GM12891 (cell line): Measurements from ENCODE around the gene ZFYVE19.

Experiments used
- DNase-seq: peaks from one replicate; pipeline ENCODE4 v3.0.0; 2011; ENCODE audit warnings: low spot score; ENCODE audit not compliant: insufficient read length
- FAIRE-seq: peaks from 2 replicates; lab custom pipeline; 2011; peaks lifted over from hg19 to GRCh38; lab: Jason Lieb, UNC
- PAX5 ChIP-seq: IDR thresholded peaks from 2 replicates; pipeline ENCODE4 v1.6.1; 2011; ENCODE audit warnings: low read length, moderate library complexity, mild to moderate bottlenecking; ENCODE audit not compliant: insufficient read depth, severe bottlenecking
- POLR2A ChIP-seq: IDR thresholded peaks from 2 replicates; pipeline ENCODE4 v1.6.1; 2011; ENCODE audit warnings: low read depth, low read length, control low read depth
- POLR2AphosphoS5 ChIP-seq: IDR thresholded peaks from 2 replicates; pipeline ENCODE4 v1.6.1; 2011; ENCODE audit warnings: low read depth, low read length, control low read depth
- POU2F2 ChIP-seq: IDR thresholded peaks from 2 replicates; pipeline ENCODE4 v1.6.1; 2011; ENCODE audit warnings: low read depth, mild to moderate bottlenecking, control low read depth, low read length, moderate library complexity
- SPI1 ChIP-seq: IDR thresholded peaks from 2 replicates; pipeline ENCODE4 v1.6.1; 2011; ENCODE audit warnings: low read depth, low read length, control low read depth
- TAF1 ChIP-seq: IDR thresholded peaks from 2 replicates; pipeline ENCODE4 v1.6.1; 2011; ENCODE audit warnings: low read depth, low read length, control low read depth

Gene ZFYVE19

DNA sequence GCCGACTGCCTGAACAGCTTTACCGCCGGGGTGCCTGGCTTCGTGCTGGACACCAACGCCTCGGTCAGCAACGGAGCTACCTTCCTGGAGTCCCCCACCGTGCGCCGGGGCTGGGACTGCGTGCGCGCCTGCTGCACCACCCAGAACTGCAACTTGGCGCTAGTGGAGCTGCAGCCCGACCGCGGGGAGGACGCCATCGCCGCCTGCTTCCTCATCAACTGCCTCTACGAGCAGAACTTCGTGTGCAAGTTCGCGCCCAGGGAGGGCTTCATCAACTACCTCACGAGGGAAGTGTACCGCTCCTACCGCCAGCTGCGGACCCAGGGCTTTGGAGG lies 37.8 kb downstream of the ZFYVE19 start:
- DNase-seq, result peak; percentile 54
- peak; percentile 88 for FAIRE-seq
- TF ChIP-seq PAX5 (no peak), TAF1 (no peak), POU2F2 (no peak), POLR2A (no peak), POLR2AphosphoS5 (no peak), SPI1 (no peak)

DNA sequence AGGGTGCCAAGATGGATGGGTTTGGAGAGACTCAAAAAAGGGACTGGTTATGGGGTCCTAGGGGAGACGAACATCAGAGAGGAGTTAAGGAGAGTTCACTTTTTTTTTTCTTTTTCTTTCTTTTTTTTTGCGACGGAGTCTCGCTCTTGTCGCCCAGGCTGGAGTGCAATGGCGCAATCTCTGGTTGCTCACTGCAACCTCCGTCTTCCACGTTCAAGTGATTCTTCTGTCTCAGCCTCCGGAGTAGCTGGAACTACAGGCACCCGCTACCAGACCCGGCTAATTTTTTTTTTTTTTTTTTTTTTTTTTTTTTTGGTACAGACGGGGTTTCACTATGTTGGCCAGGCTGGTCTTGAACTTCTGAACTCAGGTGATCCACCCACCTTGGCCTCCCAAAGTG lies 38.1 kb downstream of the ZFYVE19 start:
- FAIRE-seq (no peak), DNase-seq (no peak)
- TF ChIP-seq SPI1, result no peak
- no peak for TF ChIP-seq POLR2AphosphoS5
- no peak for TF ChIP-seq TAF1
- no peak for TF ChIP-seq POLR2A
- no peak for TF ChIP-seq PAX5
- no peak for TF ChIP-seq POU2F2

DNA sequence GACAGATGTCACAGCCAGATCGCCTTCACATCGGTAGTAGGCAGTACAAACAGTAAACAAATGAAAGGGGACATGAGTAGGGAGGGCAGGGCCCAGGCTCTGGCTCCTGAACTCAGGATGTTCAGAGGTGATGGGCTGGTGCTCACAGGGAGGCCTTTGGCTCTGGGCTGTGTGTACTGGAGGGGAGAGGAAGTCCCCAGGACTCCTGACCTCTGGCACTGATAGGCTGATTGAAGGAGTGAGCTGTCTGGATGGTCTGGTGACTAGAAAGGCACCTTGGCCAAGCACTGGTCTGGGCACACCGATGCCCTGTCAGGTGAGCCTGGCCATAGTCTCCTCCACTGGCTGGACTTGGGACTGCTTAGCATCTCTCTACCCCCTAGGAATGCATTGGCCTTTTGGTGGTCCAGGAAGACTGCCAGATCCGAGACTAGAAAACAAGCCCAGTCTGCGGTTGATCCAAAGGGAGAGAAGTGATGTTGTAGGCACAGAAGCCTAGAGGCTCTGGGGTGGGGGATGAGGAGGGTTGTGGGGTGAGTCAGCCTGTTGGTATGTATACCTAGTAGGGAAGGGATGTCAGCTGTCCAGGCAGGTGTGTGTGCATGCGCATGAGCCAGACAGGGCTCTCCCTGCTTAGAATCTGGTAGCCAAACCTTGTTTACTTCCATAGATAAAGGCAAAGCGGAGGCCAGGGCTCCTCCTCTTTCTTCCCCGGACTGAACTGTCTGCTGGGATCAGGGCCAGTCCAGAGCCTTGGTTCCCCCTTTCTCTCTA lies 38.8 kb downstream of the ZFYVE19 start:
- FAIRE-seq, result no peak
- TF ChIP-seq POU2F2 (no peak), SPI1 (0 out of 2 replicates have a peak, but pooled peaks have one; percentile 17), TAF1 (no peak)
- DNase-seq, result no peak

DNA sequence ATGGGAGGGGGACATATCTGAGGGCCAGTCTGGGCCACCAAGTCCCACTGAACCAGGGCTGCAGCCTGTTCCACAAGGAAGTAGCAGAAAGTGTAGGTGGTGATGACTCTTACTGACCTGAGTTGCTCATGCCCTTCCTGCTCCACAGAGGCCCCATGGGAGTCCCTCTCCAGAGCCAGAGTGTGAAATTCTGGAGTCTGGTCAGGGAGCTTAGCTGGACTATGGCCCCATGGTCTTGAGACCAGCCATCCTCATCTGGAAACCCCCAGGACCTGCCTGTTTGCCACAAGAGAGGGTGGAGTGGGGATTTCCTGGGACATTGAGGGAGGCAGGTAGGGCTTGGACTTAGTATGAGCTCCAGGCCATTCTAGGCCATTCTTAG lies 39.9 kb downstream of the ZFYVE19 start:
- FAIRE-seq (no peak), DNase-seq (no peak)

DNA sequence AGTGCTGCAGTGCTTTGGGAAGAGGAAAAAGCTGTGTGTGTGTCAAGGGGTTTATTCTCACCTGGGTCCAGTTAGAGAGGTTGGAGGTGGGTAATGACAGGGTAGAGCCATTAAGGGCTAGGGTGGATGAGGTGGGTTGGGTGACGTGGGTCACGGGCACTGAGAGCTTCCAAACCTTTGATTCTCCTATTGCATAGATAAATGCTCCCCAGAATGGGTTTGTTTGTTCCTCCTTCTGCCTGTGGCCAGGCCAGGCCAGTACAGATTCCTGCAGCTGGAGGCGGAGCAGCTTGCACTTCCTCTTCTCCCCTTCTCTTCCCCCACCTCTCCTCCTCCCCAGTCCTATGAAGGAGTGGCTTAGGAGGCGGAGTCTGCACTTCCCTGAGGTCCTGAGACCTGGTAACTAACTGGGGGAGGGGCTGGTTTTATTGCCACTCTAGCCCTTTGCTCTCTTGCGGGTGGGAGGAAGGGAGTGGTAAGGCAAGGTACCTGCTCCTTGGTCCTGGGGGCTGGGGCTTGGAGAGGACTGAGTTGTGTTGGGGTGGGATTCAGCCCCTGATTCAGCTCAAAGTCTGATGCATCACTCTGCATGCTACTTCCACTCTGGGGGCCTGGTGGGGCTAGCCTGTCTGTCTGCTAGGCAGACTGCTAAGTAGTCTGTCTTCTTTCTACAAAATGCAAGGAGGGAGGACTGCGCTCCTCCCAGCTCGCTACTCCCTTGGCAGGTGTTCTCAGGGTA lies 40.5 kb downstream of the ZFYVE19 start:
- TF ChIP-seq SPI1 (peak; percentile 96), POLR2AphosphoS5 (no peak), TAF1 (0 out of 2 replicates have a peak, but pooled peaks have one; percentile 7)
- FAIRE-seq, result peak; percentile 92
- peak; percentile 62 for DNase-seq

More for the DNA sequence above, 39.9 kb downstream of the ZFYVE19 start:
- TF ChIP-seq TAF1 (no peak), PAX5 (no peak), POU2F2 (no peak), POLR2AphosphoS5 (no peak), SPI1 (no peak), POLR2A (no peak)

DNA sequence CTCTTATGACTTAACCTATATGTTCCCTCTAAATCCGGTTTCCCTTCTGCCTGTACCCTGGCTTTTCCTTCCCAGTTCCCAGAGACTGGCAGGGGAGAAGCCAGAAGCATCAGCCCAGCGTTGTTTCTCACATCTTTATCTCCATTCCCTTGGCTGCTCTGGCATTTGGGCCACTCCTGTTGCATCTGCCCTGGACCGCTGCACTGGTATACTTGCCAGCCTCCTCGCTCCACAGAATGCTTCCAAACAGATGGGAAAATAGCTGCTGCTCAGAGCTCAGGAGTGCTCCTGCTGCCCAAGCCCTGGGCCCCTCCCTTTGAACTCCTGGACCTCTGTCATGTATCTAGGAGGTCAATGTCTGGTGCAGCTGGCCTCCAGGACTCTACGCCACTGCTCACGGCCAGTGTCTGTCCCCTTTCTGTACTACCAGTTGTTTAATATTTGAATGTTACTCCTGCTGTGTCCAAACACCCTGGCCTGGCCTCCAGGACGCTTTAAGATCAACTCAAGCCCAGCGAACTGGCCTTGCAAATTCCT lies 43.8 kb downstream of the ZFYVE19 start:
- no peak for FAIRE-seq
- no peak for TF ChIP-seq POLR2A
- TF ChIP-seq TAF1, result no peak
- TF ChIP-seq SPI1, result no peak
- no peak for TF ChIP-seq POLR2AphosphoS5
- TF ChIP-seq PAX5, result no peak
- no peak for TF ChIP-seq POU2F2
- no peak for DNase-seq

DNA sequence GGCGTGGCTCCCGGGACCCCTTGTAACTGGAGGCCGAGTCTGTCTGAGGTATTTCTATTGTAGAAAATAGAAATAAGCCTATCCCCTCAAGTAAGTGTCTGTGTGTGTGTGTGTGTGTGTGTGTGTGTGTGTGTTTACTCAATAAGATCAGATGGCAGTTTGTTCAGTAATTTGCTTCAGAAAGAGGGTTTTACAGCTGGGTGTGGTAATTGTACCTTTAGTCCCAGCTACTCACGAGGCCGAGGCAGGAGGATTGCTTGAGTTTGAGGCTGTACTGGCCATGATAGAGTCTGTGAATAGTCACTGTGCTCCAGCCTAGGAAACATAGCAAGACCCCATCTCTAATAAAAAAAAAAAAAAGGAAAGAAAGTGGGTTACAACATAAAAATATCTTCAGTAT lies 45.6 kb downstream of the ZFYVE19 start:
- TF ChIP-seq POU2F2 (no peak), SPI1 (no peak), POLR2AphosphoS5 (no peak), POLR2A (no peak), TAF1 (no peak), PAX5 (no peak)
- FAIRE-seq (no peak), DNase-seq (no peak)

DNA sequence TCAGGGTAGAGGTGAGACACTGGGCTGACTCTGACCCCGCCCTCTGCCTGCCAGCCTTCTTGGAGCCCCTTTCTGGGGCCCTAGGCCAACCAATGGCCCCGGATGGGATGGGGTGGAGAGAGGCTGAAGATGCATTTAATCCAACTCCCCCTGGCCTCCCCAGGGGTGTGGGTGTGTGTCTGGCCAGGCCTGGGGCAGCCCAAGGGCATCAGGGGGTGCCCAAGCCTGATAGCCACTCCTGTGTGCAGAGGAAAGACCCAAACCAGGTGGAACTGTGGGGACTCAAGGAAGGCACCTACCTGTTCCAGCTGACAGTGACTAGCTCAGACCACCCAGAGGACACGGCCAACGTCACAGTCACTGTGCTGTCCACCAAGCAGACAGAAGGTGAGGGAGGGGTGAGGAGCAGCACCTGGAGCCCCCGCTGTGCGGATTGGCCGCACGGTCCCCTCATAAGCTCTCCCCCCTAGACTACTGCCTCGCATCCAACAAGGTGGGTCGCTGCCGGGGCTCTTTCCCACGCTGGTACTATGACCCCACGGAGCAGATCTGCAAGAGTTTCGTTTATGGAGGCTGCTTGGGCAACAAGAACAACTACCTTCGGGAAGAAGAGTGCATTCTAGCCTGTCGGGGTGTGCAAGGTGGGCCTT lies 46.5 kb downstream of the ZFYVE19 start:
- DNase-seq (no peak), FAIRE-seq (no peak)
- no peak for TF ChIP-seq POLR2A

DNA sequence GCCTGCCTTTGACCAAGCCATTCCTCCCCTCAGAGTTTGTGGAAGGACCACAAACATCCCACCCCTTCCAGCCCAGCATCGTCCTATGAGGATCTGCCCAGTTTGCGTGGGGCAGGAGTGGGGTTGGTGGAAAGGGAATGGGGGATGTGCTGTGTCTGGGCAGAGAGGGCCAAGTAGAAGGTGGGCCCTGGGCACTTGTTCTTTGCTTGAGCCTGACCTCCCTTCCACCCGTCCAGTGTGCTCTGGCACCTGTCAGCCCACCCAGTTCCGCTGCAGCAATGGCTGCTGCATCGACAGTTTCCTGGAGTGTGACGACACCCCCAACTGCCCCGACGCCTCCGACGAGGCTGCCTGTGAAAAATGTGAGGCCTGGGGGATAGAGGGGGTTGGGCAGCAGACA lies 47.3 kb downstream of the ZFYVE19 start:
- TF ChIP-seq PAX5 (no peak), TAF1 (no peak), SPI1 (no peak), POLR2A (no peak), POU2F2 (no peak), POLR2AphosphoS5 (no peak)
- FAIRE-seq, result no peak
- DNase-seq, result no peak

DNA sequence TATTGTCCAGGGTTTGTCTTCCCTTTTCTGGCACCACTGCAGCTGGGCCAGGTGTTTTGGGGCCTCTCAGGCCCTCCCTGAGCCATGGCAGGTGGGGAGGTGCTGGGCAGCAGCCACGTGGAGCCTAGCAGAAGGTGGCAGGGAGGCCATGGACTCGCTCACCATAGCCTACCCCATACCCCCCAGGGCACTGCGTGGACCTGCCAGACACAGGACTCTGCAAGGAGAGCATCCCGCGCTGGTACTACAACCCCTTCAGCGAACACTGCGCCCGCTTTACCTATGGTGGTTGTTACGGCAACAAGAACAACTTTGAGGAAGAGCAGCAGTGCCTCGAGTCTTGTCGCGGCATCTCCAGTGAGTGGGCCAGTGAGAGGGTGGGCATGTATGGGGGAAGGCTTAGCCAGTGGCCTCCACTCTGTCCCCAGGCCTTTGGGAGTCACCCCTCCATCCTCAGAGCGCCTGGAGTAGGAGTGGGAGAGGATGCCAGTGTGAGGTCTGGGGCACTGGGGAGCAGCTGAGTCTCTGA lies 48.9 kb downstream of the ZFYVE19 start:
- TF ChIP-seq POLR2AphosphoS5 (no peak), PAX5 (no peak), SPI1 (no peak), TAF1 (no peak), POLR2A (no peak), POU2F2 (no peak)
- no peak for FAIRE-seq
- no peak for DNase-seq
